Measurements from ENCODE around the gene BTG2. TPM values are rescaled to one million over a fixed set of nuclear protein-coding genes. Genes with fewer than 3 reads are reported as not detected.
"Not testable (repeated sequence)": the region's sequence is repeated elsewhere in the genome, so short reads cannot be mapped to it uniquely, and the experiment has no call there.

The BTG2 gene
- total RNA-seq, 4 donors from 2014 or later, result 48.0 to 286 (median 74.9) TPM

- intact Hi-C loops (cut with DNase I; ENCODE audit: low total_unique reads), result no loop called here
- Histone ChIP-seq H3K9me3 (no peaks in the 10 kb centered on the region), H3K27me3 (no peaks in the 10 kb centered on the region), H3K27ac (no peak overlapping the region), H3K36me3 (no peaks in the 10 kb centered on the region), H3K4me3 (no peak overlapping the region), H3K4me1 (peaks cover 6 to 7% of the 10 kb centered on the region in 2 donors)
- in situ Hi-C loops (cut with MboI; ENCODE audit: low sequenced_read_pairs in 4 of 4), result no loop called here
- TF ChIP-seq CTCF (IDR thresholded peaks at IDR 0.05 in 4 of 5, conservative IDR thresholded peaks at IDR 0.05 in 1 of 5) (no peak), POLR2A (IDR thresholded peaks at IDR 0.05) (no peak)
- DNase-seq, result no peak
- ATAC-seq, result no peak
These were observed 8.8 kb upstream of the BTG2 start for GRCh38 chr1:203296460-203297073.

- Histone ChIP-seq H3K4me1 (peaks cover 5 to 7% of the 10 kb centered on the region in 2 donors), H3K27me3 (no peaks in the 10 kb centered on the region), H3K27ac (peak overlapping the region in 3 of 4 donors; percentile 14 to 46 (median 43)), H3K36me3 (no peaks in the 10 kb centered on the region), H3K9me3 (no peaks in the 10 kb centered on the region), H3K4me3 (no peak overlapping the region)
- peak; percentile 48 to 60 for ATAC-seq
- no peak for DNase-seq
- intact Hi-C loops (cut with DNase I; ENCODE audit: low total_unique reads) (no loop called here), in situ Hi-C loops (cut with MboI; ENCODE audit: low sequenced_read_pairs in 4 of 4) (no loop called here)
- TF ChIP-seq POLR2A (IDR thresholded peaks at IDR 0.05) (no peak), CTCF (IDR thresholded peaks at IDR 0.05 in 4 of 5, conservative IDR thresholded peaks at IDR 0.05 in 1 of 5) (no peak)
These were observed 6.2 kb upstream of the BTG2 start for GRCh38 chr1:203299169-203299568.

- intact Hi-C loops (cut with DNase I; ENCODE audit: low total_unique reads); H3K27me3 ChIP-seq; H3K4me3 ChIP-seq; DNase-seq; H3K9me3 ChIP-seq; in situ Hi-C loops (cut with MboI; ENCODE audit: low sequenced_read_pairs in 4 of 4); ATAC-seq; H3K36me3 ChIP-seq: not testable (repeated sequence)
- Histone ChIP-seq H3K27ac (peak overlapping the region; percentile 3 to 46 (median 38)), H3K4me1 (peaks cover 11 to 12% of the 10 kb centered on the region in 2 donors)
These were observed 5.4 kb upstream of the BTG2 start for GRCh38 chr1:203299719-203300429.

- H3K4me1 ChIP-seq, result peaks cover 12 to 13% of the 10 kb centered on the region in 2 donors
- DNase-seq, result no peak
- in situ Hi-C loops (cut with MboI; ENCODE audit: low sequenced_read_pairs in 4 of 4), result no loop called here
- H3K27ac ChIP-seq, result peak overlapping the region; percentile 3 to 33 (median 12)
- no peaks in the 10 kb centered on the region for H3K36me3 ChIP-seq
- no peaks in the 10 kb centered on the region for H3K9me3 ChIP-seq
- TF ChIP-seq CTCF (IDR thresholded peaks at IDR 0.05 in 4 of 5, conservative IDR thresholded peaks at IDR 0.05 in 1 of 5) (no peak), POLR2A (IDR thresholded peaks at IDR 0.05) (no peak)
- ATAC-seq, result no peak
- H3K27me3 ChIP-seq, result no peaks in the 10 kb centered on the region
- no peak overlapping the region for H3K4me3 ChIP-seq
- intact Hi-C loops (cut with DNase I; ENCODE audit: low total_unique reads), result no loop called here
These were observed 4.6 kb upstream of the BTG2 start for GRCh38 chr1:203300441-203301330.

- Histone ChIP-seq H3K4me1 (peaks cover 12 to 13% of the 10 kb centered on the region in 2 donors), H3K4me3 (no peak overlapping the region), H3K27ac (no peak overlapping the region), H3K9me3 (no peaks in the 10 kb centered on the region), H3K27me3 (no peaks in the 10 kb centered on the region), H3K36me3 (no peaks in the 10 kb centered on the region)
- no peak for ATAC-seq
- intact Hi-C loops (cut with DNase I; ENCODE audit: low total_unique reads) (no loop called here), in situ Hi-C loops (cut with MboI; ENCODE audit: low sequenced_read_pairs in 4 of 4) (no loop called here)
- no peak for DNase-seq
- TF ChIP-seq CTCF (IDR thresholded peaks at IDR 0.05 in 4 of 5, conservative IDR thresholded peaks at IDR 0.05 in 1 of 5) (no peak), POLR2A (IDR thresholded peaks at IDR 0.05) (no peak)
These were observed 4.0 kb upstream of the BTG2 start for GRCh38 chr1:203301331-203301668.

Data from gastrocnemius medialis (tissue), 4 donors.